ENCODE data around the gene SLC6A16.
"Not testable (repeated sequence)": the region's sequence is repeated elsewhere in the genome, so short reads cannot be mapped to it uniquely, and the experiment has no call there.

The SLC6A16 gene

DNA sequence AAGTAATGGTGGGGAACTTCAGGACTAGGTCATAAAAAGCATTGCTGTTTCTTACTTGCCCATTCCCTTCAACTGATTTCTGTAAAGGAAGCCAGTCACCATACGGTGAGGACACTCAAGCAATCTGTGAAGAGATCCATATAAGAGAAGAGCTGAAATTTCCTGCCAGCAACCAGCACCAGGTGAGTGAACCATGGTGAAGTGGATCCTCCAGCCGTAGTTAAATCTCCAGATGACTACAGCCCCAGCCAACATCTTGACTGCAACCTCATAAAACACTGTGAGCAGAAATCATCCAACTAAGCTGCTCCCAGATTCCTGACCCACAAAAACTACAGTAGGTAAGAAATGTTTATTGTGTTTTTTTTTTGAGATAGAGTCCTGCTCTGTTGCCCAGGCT lies 3.8 kb upstream of the SLC6A16 start:
- DNase-seq: no peak

DNA sequence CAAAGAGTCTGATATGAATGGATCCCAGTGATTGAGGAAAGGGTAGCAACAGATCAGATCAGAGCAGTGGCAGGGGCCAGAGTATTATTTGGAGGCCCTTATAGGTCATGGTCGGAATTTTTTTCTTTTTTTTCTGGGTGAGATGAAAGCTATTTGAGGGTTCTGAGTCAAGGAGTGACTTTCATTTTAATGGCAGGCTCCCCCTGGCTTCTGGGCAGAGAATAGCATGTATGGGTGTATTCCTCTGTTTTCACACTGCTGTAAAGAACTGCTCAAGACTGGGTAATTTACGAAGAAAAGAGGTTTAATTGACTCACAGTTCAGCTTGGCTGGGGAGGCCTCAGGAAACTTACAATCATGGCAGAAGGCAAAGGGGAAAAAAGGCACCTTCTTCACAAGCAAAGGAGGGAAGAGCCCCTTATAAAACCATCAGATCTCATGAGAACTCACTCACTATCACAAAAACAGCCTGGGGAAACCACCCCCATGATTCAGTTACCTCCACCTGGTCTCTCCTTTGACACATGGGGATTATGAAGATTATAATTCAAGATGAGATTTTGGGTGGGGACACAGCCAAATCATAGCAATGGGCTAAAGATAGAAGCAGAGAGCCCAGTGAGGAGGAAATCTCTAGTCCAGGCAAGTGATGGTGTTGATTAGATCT lies 3.0 kb upstream of the SLC6A16 start:
- peak; percentile 40 for DNase-seq

DNA sequence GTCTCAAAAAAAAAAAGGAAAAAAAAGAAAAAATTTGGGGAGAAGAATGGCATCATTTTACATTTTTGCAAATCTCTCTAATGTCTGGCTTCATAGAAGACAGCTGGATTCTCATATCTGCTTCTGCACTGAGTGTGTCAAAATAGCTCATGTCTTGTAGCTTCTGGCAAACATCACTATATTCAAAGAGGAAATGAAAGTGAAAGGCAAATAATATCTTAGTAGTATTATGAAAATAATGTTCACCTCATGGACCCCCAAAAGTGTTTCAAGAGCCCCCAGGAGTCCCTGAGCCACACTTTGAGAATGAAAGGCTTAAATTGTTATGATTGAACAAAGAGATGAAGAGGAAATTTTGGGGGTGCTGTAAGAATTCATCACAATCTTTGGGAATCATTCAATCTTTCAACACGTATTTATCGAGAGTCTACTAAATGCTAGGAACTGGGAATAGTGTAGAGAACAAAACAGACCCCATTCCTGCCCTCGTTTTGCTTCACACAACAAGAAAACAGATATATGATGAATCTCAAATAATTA lies 1.2 kb upstream of the SLC6A16 start:
- DNase-seq: no peak

DNA sequence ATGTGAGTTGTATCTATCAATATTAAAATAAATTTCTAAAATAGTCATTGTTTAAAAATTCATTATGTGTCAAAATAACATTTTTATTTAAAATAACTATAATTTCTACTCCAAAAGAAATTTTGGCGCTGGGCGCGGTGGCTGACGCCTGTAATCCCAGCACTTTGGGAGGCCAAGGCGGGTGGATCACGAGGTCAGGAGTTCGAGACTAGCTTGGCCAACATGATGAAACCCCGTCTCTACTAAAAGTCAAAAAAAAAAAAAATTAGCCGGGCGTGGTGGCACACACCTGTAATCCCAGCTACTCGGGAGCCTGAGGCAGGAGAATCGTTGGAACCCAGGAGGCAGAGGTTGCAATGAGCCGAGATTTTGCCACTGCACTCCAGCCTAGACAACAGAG lies 765 bp upstream of the SLC6A16 start:
- not testable (repeated sequence) for DNase-seq

DNA sequence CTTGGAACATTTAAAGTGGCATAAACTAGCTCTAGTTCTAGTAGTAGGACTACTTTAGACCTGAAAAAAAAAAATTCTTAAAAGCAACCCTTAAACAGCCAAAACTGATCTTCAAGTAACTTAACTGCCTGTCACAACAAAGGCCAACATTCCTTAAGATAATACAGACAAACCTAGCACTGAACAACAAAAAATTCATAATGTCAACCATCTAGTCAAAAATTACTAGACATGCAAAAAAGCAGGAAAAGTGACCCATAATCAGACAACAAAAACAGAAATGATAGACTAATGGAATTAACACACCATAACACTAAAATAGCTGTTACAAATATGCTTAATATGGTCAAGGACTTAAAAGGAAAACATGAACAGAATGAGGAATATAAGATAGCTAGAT lies 6.7 kb downstream of the SLC6A16 start:
- no peak for DNase-seq

DNA sequence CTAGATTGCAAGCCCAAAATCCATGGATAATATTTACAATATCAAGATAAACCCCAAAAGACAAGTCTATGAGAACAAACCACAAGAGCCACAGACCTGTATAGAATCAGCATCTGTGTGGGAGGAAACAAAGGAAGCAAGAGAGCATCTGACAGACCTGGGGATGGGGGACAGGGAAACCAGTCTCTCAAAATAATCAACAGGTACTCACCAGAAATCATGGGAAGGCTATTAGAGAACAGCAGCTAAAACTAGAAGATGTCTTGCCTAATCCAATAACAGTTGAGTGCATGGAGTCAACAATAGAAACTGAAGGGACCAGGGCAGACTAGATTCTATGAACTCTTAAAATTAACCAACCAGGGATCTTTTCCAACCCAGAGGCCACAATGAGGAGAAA lies 8.7 kb downstream of the SLC6A16 start:
- no peak for DNase-seq

DNA sequence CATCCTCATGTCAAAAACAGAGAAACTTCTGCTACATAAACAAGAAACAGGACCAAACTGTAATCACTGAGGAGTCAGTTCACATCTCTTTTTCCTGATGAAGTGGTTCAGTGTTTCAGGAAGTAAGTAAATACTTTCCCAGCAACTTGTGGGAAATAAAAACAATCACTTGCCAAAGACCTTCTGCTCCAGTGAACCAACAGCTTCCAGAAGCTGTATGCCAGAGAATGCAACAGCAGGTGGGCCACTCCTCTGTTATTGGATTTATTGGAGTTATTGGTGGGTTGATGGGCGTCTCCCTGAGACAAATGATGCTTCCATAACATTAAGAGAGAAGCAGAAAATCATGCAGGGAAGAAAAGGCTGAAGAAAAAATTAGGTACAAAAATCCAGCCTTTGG lies 9.9 kb downstream of the SLC6A16 start:
- peak; percentile 66 for DNase-seq

DNA sequence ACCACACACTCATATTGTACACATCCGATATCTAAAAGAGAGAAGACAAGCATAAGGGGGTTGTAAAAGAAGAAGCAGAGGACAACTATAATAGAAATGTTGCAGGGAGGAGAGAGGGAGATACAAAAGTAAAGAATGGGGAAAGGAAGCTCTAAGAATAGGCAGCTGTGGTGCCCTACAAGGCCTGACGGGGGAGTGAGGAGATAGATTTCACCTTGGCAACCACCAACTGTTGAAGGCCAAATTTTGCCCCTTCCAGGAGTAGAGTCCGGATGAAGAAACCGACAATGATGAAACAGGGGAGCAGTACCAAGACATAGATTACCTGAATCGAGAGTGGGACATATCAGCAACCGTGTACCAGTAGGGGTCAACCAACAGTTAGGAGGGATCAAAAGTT lies 15.9 kb downstream of the SLC6A16 start:
- DNase-seq: no peak

DNA sequence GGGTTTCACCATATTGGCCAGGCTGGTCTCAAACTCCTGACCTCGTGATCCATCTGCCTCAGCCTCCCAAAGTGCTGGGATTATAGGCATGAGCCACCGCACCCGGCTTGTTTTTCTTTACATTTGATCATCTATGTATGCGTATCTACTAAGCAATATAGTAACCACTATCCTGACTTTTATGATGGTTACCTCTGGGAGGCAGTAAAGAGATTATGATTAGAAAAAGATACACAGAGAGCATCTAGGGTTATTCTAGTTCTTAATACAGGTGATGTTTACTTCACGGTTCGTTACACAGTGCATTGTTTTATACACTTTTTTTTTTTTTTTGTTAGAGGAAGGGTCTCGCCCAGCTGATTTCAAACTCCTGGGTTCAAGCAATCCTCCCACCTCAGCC lies 18.3 kb downstream of the SLC6A16 start:
- DNase-seq: not testable (repeated sequence)

DNA sequence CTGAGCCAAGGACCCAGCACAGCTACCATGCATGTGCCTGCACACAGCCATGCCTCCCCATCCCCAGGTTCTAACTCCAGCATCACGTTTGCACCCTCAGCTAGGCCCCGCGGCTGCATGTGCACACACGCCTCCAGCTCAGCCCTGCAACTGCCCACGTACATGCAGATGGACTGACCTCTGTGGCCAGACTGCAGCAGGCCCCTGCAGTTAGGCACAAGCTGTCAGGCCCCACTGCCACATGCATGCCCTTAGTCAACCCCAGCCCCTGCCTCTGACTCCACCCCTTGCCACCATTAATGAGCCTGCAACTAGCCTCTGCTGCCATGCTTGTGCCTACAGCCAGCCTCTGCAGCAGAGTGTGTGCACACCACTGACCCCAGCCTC lies 23.1 kb downstream of the SLC6A16 start:
- DNase-seq: no peak

DNA sequence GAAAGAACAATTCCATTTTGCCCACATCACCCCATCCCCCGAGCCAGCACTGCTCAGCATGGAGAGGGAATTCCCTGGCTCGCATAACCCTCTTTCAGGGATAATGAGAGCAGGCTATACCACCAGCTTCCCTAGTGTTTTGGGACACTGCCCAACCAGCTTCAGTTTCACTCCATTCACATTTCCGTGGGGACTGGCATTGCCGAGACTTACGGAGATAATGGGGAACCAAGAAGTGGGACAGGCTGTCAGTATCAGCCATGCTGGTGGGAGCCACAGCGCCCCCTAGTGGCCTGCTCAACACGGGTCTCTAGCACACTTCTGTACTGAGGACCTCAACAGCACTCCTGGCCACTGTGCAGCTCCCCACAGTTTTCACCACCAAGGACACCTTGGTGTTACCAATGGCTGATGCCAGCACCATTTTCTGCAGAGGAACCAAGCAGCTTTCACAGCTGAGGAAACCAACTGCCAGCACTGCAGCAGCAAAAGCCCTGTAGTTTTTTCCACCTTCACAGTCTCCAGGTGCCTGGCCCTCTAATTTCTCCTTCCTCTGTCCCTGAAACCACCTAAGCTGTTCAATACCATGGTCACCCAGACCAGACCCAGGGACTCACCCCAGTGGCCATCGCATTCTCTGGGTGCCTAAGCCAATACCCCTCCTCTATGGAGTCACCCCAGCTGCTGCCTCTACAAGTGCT lies 23.7 kb downstream of the SLC6A16 start:
- peak; percentile 80 for DNase-seq

DNA sequence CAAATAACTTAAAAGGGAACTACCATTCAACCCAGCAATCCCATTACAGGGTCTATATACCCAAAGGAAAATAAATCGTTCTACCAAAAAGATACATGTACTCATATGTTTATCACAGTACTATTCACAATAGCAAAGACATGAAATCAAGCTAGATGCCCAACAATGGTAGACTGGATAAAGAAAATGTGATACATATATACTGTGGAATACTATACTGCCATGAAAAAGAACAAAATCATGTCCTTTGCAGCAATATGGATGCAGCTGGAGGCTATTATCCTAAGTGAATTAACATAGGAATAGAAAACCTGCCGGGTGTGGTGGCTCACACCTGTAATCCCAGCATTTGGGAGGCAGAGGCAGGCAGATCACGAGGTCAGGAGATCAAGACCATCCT lies 26.3 kb downstream of the SLC6A16 start:
- DNase-seq: not testable (repeated sequence)

DNA sequence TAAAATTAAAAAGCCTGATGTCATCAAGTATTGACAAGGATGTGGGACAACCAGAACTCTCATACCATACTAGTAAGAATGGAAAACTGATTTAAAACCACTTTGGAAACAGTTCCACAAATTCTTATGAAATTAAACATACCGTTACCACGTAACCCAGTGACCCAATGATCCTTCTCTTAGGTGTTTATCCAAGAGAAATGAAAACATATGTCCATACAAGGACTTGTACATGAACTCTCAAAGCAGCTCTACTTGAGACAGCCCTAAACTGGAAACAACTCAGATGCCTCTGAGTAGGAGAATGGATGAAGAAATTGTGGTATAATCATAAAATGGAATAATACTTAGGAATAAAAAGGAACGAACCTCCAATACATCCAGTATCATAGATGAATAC lies 27.6 kb downstream of the SLC6A16 start:
- no peak for DNase-seq

DNA sequence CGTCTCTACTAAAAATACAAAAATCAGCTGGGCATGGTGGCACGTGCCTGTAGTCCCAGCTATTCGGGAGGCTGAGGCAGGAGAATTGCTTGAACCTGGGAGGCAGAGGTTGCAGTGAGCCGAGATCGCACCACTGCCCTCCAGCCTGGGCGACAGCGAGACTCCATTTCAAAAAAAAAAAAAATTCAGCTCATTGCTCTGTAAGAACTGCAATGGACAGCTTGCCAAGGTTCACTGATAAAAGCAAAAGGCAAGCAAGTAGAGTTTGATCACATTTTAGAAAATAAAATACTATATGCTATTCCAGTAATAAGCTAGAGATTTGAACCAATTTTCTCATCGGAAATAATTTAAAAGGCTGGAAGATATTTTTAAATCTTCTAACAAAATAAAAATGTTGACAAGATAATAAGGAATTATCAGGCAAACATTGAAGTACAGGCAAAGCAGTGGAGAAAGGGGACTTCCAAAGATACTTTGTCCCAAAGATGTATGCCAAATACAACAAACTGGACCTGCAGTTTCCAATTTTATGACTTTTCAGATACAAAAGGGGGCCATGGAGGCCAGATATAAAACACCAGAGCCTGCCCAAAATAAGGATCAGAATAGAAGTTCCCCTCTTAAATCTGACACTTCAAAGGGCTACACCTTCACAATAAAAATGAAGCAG lies 29.6 kb downstream of the SLC6A16 start:
- no peak for DNase-seq

DNA sequence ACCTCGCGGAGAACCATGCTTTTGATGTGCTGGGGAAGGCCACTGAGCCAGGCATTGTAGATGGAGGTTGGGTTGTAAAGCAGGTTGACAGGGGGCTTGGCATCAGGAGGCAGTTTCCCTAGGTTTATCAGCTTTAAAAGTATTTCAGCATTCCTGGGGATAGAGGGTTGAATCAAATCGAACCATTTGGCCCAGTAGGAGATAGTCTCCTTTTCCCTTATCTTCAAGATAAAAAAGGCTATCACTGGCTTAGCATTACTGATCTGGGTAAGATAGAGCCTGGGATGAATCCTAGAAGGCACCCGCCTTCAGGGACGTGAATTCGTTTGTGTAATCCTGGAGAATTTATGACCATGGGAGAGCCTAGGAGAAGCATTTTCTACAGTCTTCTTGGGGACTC lies 30.6 kb downstream of the SLC6A16 start:
- no peak for DNase-seq

DNA sequence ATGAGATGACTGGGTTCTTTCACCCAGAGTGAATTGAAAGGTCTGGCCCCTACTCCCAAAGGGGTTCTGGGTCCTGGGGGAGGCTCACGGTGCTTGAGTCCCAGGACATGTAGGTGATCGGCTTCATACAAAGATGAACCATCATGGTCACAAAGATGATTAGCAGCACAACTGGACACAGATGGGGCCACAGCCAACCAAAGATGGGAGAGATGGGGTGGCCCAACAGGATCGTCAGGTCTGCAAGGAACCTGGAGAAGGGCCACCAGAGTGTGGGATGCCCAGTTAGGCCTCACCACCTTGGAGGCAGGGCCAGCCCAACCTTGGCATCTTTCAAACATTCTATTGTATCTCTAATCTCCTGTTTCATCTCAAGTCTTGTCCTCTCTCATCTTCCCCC lies 34.5 kb downstream of the SLC6A16 start:
- DNase-seq: no peak

DNA sequence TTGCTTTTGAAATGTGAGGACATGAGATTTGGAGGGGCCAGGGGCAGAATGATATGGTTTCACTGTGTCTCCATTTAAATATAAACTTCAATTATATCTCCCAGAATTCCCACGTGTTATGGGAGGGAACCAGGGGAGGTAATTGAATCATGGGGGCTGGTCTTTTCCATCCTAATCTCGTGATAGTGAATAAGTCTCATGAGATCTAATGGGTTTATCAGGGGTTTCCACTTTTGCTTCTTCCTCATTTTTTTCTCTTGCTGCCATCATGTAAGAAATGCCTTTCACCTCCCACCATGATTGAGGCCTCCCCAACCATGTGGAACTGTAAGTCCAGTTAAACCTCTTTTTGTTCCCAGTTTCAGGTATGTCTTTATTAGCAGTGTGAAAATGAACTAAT lies 35.7 kb downstream of the SLC6A16 start:
- not testable (repeated sequence) for DNase-seq

DNA sequence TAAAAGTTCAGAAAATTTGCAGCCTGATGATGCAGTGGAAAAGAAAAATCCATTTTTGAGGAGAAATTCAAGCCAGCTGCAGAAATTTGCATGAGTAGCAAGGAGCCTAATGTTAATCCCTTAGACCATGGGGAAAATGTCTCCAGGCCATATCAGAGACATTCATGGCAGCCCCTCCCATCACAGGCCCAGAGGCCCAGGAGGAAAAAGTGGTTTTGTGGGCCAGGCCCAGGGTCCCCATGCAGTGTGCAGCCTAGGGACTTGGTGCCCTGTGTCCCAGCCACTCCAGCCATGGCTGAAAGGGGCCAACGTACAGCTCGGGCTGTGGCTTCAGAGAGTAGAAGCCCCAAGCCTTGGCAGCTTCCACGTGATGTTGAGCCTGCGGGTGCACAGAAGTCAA lies 36.8 kb downstream of the SLC6A16 start:
- not testable (repeated sequence) for DNase-seq

DNA sequence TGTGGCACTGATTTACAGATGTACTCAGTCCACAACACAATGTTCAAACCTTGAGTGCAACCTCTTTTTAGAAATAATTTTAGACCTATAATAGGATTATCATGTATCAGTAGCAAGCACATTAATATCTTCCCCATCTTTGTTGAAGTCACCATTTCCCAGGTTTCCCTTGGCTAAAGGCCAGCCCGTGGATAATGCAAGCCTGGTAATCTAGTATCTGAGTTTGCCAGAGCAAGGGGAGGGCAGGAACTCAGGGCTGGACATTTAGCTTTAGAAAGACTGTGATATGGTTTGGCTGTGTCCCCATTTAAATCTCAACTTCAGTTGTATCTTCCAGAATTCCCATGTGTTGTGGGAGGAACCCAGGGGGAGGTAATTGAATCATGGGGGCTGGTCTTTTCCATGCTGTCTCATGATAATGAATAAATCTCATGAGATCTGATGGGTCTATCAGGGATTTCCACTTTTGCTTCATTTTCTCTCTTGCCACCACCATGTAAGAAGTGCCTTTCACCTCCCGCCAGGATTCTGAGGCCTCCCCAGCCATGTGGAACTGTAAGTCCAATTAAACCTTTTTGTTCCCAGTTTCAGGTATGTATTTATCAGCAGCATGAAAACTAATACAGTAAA lies 37.7 kb downstream of the SLC6A16 start:
- DNase-seq: no peak

DNA sequence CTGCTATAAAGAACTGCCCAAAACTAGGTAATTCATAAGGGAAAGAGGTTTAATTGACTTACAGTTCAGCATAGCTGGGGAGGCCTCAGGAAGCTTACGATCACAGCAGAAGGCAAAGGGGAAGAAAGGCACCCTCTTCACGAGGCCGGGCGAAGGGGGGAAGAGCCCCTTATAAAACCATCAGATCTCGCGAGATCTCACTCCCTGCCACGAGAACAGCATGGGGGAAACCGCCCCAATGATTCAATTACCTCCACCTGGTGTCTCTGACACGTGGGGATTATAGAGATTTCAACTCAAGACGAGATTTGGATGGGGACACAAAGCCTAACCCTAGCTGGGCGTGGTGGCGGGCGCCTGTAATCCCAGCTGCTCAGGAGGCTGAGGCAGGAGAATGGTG lies 42.8 kb downstream of the SLC6A16 start:
- DNase-seq: peak; percentile 65

DNA sequence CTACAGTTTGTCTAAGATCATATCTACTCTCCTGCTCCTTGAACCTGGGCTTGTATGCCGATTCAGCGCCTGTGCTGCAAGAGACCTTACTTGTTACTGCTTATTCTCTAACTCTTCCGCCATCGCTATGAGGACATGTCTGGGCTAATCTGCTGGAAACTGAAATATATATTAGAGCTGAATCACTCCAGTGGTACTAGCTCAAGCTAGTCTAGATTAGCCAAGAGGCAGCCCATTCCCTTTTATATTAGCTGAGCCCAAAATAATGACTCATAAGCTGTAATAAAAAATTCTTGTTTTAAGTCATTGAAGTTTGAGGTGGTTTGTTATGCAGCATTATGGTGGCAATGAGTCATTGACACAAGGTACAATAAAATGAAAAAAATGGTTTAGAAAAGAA lies 52.8 kb downstream of the SLC6A16 start:
- no peak for DNase-seq

DNA sequence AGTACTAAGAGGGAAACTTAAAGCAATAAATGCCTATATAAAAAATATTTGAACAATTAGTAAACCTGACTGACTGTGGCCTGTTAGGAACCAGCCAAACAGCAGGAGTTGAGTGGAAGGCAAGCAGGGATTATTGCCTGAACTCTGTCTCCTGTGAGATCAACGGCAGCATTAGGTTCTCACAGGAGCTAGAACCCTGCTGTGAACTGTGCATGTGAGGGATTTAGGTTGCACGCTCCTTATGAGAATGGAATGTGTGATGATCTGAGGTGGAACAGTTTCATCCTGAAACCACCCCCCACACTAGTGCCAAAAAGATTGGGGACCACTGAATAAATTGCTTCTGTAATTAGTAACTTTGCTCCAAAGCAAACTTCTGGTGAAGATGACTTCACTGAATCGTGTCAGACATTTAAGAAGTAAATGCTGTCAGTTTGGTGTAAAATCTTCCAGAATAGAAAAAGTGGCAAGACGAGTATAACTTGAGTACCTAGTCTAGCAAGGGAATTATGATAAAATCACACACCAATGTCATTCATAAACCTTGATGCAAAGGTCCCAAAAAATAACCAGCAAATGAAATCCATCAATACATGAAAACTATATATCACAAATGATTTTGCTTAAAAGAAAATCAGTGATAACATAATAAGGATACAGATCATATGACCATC lies 53.8 kb downstream of the SLC6A16 start:
- no peak for DNase-seq

DNA sequence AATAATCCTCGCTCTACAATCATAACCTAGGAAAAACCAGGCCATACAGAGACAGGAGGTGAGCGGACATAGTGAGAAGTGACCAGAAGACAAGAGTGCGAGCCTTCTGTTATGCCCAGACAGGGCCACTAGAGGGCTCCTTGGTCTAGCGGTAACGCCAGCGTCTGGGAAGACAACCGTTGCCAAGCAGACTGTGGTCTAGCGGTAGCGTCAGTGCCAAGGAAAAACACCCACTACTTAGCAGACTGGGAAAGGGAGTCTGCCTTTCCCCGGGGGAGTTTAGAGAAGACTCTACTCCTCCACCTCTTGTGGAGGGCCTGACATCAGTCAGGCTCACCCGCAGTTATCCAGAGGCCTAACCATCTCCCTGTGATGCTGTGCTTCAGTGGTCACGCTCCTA lies 58.6 kb downstream of the SLC6A16 start:
- DNase-seq: peak; percentile 63

All from NCI-H82 (cell line).